Hindlimb muscle (tissue), 1 donor: Measurements from ENCODE around the gene PTPRM. TPM values are rescaled to one million over a fixed set of nuclear protein-coding genes. Genes with fewer than 3 reads are reported as not detected.

Experiments used
- DNase-seq: peaks from one replicate; pipeline ENCODE4 v3.0.0-alpha.2; 2013
- polyA plus RNA-seq: library from polyadenylated mRNA; unstranded; fragments of 120-200 nt; gene quantifications from one replicate; pipeline ENCODE4 v1.2.1, GENCODE V29; 2013; ENCODE audit not compliant: insufficient read length

PTPRM gene
- polyA plus RNA-seq, 1 donor = 80.2 TPM

GRCh38 chr18:8194431-8194830 is 627.3 kb downstream of the PTPRM start:
- DNase-seq = no peak

DNA sequence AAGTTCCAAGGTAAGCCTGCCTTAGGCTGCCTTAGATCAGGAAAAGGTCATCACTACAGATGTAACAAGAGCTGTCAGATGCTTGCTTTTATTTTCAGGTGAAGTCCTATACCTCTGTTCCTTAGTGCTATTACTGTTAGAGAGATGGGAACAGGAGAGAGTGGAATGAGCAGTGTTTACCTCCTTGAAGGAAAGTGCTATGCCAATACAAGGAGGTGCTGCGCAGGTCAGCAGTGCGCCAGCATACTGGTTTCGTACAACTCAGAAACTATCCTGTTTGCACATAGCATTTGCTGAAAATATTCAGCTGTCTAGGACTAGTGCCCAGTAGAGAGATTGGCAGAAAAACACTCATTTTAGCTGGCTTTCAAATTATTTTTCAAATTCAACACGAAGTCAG is 629.1 kb downstream of the PTPRM start:
- no peak for DNase-seq

- no peak for DNase-seq
Measured at GRCh38 chr18:8197499-8197898, 630.4 kb downstream of the PTPRM start.

GRCh38 chr18:8207996-8208395 is 640.9 kb downstream of the PTPRM start:
- no peak for DNase-seq

- no peak for DNase-seq
Measured at GRCh38 chr18:8208716-8209115, 641.6 kb downstream of the PTPRM start.

DNA sequence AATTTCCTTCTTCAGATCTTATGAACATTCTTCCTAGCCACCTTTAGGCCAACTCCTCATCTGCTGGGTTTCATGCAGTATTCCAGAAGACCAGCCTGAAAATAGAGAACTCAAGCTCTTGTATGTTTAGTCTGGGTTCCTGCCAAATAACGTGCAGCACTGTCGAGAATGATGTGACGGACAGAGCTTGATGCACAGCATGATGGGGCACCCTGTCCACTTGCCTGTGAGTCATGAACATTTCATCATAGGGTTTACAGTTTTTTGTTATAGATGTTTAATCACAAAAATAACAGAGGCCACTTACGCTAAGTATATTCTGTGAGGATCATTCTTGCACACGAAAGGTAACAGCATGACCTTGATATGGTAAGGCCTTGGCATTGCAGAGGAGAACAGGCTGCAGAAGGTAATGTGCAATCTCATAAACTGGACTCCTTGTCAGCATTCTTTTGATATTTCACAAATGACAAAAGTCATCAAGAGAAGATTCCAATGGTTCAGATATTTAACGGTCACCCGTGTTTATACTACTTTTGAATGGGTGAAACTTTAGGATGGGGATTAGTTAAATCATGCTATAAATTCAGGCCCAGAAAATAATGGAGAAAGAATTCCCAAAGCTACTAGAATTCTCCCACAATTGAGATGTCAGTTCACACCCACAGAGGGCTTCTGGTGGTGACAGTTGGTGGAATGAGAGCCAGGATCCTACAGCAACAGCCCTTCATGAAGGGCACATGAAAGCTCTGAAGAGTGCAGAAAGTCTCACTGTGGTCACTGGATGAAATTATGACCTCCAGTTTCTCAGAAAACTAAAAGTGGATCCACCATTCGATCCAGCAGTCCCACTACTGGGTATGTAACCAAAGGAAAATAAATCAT is 646.0 kb downstream of the PTPRM start:
- DNase-seq = no peak

DNA sequence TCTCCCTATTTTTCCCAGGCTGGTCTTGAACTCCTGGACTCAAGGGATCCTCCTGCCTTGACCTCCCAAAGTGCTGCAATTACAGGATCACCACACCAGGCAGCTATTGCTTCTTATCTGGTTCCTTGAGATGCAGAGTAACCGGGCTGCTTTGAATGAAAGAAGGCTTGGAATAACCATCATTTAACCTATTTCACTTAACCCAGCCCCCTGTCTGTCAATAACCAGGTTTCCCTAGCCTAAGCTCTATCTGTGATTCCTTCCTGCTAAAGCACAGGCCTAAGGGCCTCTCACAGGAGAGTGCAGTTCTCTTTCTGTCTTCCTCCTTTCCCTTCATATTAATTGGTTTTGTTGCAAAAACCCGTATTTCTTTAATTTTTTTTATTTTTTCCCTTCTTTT is 648.6 kb downstream of the PTPRM start:
- no peak for DNase-seq

DNA sequence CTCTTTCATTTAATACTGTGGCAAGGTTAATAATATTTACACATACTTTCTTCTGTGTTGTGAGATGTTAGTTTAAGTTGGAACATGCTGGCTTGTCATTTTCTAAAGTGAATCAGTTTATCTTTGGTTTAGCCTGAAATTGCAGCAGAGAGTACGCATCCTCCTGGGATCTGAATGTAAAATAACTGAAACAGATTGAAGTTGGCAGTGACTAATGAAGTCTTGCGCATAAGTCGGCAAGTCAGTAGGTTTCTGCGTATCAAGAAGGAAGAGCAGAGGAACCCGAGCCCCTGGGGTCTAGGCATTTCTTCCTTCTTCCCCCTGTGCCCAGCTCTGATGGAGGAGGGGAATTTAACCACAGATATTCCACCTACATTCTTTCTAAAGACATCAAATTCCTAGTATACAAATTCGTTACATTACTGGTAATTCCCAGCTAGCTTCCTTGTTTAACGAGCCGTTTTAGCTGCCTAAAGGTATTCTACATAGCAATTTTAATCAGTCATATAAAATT is 650.0 kb downstream of the PTPRM start:
- DNase-seq = no peak

- DNase-seq = no peak
Measured at GRCh38 chr18:8218197-8218596, 651.1 kb downstream of the PTPRM start.

GRCh38 chr18:8221452-8221851 is 654.3 kb downstream of the PTPRM start:
- no peak for DNase-seq

GRCh38 chr18:8224576-8224975 is 657.5 kb downstream of the PTPRM start:
- no peak for DNase-seq

GRCh38 chr18:8229040-8229439 is 661.9 kb downstream of the PTPRM start:
- no peak for DNase-seq

DNA sequence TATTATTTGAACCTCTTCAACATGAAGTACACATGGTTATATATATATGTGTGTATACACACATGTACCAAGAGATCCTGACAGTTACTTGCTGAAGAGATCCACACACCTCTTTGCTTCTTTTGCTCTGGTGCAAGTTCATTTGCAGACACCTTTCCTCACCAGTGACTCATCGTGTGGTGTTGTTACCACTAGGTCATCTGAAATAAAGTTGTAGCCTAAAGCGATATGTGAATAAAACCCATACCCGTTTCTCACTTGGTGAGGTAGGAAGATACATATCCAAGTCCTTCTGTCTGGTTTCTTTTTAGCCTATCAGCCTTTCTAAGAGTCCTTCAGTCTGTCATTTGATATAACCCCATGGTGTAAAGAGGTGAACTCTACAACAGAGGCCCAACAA is 662.7 kb downstream of the PTPRM start:
- DNase-seq = no peak

GRCh38 chr18:8231316-8231715 is 664.2 kb downstream of the PTPRM start:
- no peak for DNase-seq

DNA sequence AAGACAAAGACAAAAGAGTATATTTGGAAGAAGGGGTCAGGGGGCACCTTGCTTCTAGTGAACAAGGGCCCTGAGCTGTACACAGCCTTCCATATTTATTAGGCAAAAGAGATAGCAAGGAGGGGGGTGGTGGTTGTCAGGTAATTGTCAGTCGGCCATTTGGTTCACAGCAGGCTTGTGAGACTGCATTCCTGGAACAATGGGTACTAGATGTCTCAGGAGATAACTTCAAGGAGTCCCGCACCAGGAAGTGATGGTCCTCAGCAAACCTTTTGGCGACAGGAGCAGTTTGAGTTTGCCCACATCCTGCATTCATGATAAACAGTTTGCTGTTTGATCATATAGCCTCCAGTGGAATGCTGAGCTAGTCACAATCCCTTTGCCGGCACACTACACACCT is 665.7 kb downstream of the PTPRM start:
- no peak for DNase-seq

DNA sequence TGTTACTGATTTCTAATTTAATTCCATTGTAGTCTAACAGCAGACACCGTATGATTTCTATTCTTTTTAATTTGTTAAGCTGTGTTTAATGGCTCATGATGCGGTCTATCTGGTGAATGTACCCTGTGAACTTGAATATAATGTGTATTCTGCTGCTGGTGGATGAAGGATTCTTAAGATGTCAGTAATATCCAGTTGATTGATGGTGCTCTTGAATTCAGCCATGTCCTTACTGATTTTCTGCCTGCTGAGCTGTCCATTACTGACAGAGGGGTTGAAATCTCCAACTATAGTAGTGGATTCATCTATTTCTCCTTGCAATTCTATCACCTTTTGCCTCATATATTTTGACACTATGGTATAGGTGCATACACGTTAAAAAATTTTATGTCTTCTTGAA is 668.8 kb downstream of the PTPRM start:
- DNase-seq = no peak

- DNase-seq = no peak
Measured at GRCh38 chr18:8238507-8238906, 671.4 kb downstream of the PTPRM start.

- no peak for DNase-seq
Measured at GRCh38 chr18:8241731-8242130, 674.6 kb downstream of the PTPRM start.

DNA sequence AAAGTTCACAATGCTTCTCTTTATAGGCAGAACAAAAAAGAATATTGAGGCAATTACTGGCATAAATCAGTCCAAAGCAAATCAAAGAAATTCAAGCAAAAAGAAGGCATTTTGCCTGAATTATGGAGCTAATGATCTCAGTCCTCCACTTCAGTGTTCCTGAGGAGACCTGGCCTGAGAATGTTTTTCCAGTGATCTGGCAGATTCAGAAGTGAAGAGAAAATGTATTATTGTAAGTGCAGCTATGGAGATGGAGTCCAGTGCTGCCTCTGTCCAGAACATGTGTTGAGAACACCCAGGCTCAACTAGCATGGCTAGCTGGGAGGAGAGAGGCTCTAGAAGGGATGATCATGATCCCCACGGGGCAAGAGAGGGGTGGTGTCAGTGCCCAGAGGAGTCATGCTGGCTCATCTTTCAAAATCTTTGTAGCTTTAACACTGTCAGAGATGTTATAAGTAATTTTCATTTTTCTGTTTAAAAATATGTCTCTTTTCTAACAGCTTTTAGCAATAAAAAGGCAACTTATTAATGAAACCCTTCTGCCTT is 675.1 kb downstream of the PTPRM start:
- DNase-seq = peak; percentile 48

- DNase-seq = no peak
Measured at GRCh38 chr18:8247700-8248099, 680.6 kb downstream of the PTPRM start.

DNA sequence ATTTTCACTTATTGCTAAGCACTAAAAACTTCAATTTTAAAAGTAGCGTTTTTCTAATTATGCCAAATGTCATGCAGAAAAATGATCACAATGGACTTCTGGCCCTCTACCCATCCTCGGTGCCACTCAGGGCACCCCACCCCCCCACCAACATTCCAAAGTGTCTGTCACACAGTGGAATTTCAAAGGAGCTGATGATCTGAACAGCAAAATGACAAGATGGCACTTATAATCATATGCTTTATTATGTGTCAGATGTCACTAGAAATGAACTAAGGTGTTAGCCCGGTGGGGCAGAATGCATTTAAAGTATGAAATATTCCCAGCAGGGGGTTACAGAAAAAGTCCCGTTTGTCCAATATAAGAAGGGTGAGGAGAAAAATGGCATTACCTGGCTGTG is 681.5 kb downstream of the PTPRM start:
- DNase-seq = no peak

DNA sequence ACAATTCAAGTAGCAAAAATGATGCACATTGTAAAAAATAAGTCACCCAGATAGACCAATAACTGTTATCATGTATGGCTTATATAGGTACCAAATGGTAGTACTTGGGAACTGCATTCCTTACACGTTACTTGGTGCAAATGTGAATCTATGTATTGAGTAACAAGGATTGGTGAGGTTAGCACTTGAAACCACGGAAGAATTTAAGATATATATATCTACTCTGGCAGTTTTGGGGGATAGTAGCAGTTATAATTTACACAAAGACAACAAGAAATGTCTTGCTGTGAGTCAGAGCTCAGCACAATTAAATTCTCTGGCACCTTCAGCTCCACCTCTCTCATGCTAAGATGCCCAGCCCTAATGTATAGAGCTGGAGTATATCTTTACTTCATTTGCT is 682.7 kb downstream of the PTPRM start:
- no peak for DNase-seq

GRCh38 chr18:8252371-8252770 is 685.3 kb downstream of the PTPRM start:
- DNase-seq = no peak

GRCh38 chr18:8253944-8254343 is 686.8 kb downstream of the PTPRM start:
- no peak for DNase-seq
